H9 (cell line): Measurements from ENCODE around the gene NINL. TPM values are rescaled to one million over a fixed set of nuclear protein-coding genes. Genes with fewer than 3 reads are reported as not detected.
A peak's percentile ranks its signal among the peaks of the same experiment; 100 is the strongest.

Experiments used
- DNase-seq: peaks from one replicate; pipeline ENCODE4 v3.0.0-alpha.2; 2017
- H2AFZ ChIP-seq: one replicate; pipeline ENCODE4 v1.6.1; 2013; ENCODE audit warnings: mild to moderate bottlenecking, low read length, control low read depth, moderate library complexity
- H2AK5ac ChIP-seq: 2 replicates; pipeline ENCODE4 v1.6.1; 2013; ENCODE audit warnings: low read length, control low read depth, mixed read lengths; ENCODE audit not compliant: insufficient read length
- H2BK120ac ChIP-seq: one replicate; pipeline ENCODE4 v1.6.1; 2013; ENCODE audit warnings: low read depth, mild to moderate bottlenecking, low read length, control low read depth, inconsistent platforms; ENCODE audit not compliant: poor library complexity, severe bottlenecking
- H2BK12ac ChIP-seq: 2 replicates; pipeline ENCODE4 v1.6.1; 2013; ENCODE audit warnings: low read length, control low read depth, mixed read lengths, low read depth; ENCODE audit not compliant: insufficient read length
- H2BK15ac ChIP-seq: 2 replicates; pipeline ENCODE4 v1.6.1; 2013; ENCODE audit warnings: low read depth, low read length, control low read depth
- H2BK20ac ChIP-seq: one replicate; pipeline ENCODE4 v1.6.1; 2013; ENCODE audit warnings: low read depth, mild to moderate bottlenecking, low read length, control low read depth, inconsistent platforms; ENCODE audit not compliant: poor library complexity, severe bottlenecking
- H2BK5ac ChIP-seq: 2 replicates; pipeline ENCODE4 v1.6.1; 2013; ENCODE audit warnings: low read length, control low read depth, mixed read lengths; ENCODE audit not compliant: insufficient read length
- H3K14ac ChIP-seq: 2 replicates; pipeline ENCODE4 v1.6.1; 2013; ENCODE audit warnings: low read length, control low read depth; ENCODE audit not compliant: insufficient read depth
- H3K18ac ChIP-seq: 2 replicates; pipeline ENCODE4 v1.6.1; 2013; ENCODE audit warnings: low read depth, mild to moderate bottlenecking, mixed read lengths, low read length, control low read depth; ENCODE audit not compliant: insufficient read length
- H3K23ac ChIP-seq: 2 replicates; pipeline ENCODE4 v1.6.1; 2013; ENCODE audit warnings: low read length, control low read depth, mixed read lengths, low read depth; ENCODE audit not compliant: insufficient read length
- H3K23me2 ChIP-seq: 2 replicates; pipeline ENCODE4 v1.6.1; 2013; ENCODE audit warnings: low read depth, mild to moderate bottlenecking, mixed read lengths, low read length, control low read depth; ENCODE audit not compliant: insufficient read length, poor library complexity, severe bottlenecking
- H3K27ac ChIP-seq: 2 replicates; pipeline ENCODE4 v1.5.1; 2013; ENCODE audit warnings: low read length, control low read depth, mixed read lengths, low read depth; ENCODE audit not compliant: insufficient read length
- H3K27me3 ChIP-seq: 2 replicates; pipeline ENCODE4 v1.6.1; 2013; ENCODE audit warnings: low read length, control low read depth, inconsistent platforms; ENCODE audit not compliant: insufficient read depth
- H3K4ac ChIP-seq: 2 replicates; pipeline ENCODE4 v1.6.1; 2013; ENCODE audit warnings: low read depth, mild to moderate bottlenecking, control low read depth, inconsistent platforms, low read length, moderate library complexity
- H3K4me1 ChIP-seq: 2 replicates; pipeline ENCODE4 v1.6.1; 2013; ENCODE audit warnings: low read length, control low read depth, inconsistent platforms; ENCODE audit not compliant: insufficient read depth
- H3K4me2 ChIP-seq: 2 replicates; pipeline ENCODE4 v1.6.1; 2013; ENCODE audit warnings: low read length, control low read depth, mixed read lengths; ENCODE audit not compliant: insufficient read length, insufficient read depth
- H3K56ac ChIP-seq: 2 replicates; pipeline ENCODE4 v1.6.1; 2013; ENCODE audit warnings: low read depth, mild to moderate bottlenecking, mixed read lengths, low read length, control low read depth; ENCODE audit not compliant: insufficient read length
- H3K79me1 ChIP-seq: 2 replicates; pipeline ENCODE4 v1.6.1; 2013; ENCODE audit warnings: low read depth, mild to moderate bottlenecking, moderate library complexity, low read length, control low read depth, inconsistent platforms; ENCODE audit not compliant: insufficient read depth, poor library complexity, severe bottlenecking
- H3K79me2 ChIP-seq: 2 replicates; pipeline ENCODE4 v1.6.1; 2013; ENCODE audit warnings: low read length, control low read depth, inconsistent platforms; ENCODE audit not compliant: insufficient read depth
- H3K9ac ChIP-seq: 2 replicates; pipeline ENCODE4 v1.6.1; 2013; ENCODE audit warnings: low read length, control low read depth, mixed read lengths; ENCODE audit not compliant: insufficient read length; ENCODE audit errors: extremely low read depth
- H3K9me3 ChIP-seq: one replicate; pipeline ENCODE4 v1.6.1; 2013; ENCODE audit warnings: low read depth, low read length, inconsistent platforms; ENCODE audit not compliant: control insufficient read depth
- H3T11ph ChIP-seq: one replicate; pipeline ENCODE4 v1.6.1; 2013; ENCODE audit warnings: mild to moderate bottlenecking, low read length, control low read depth, inconsistent platforms
- H4K20me1 ChIP-seq: one replicate; pipeline ENCODE4 v1.6.1; 2013; ENCODE audit not compliant: control insufficient read depth, insufficient read length, insufficient read depth
- H4K5ac ChIP-seq: 2 replicates; pipeline ENCODE4 v1.6.1; 2013; ENCODE audit warnings: low read depth, mild to moderate bottlenecking, mixed read lengths, low read length, control low read depth; ENCODE audit not compliant: insufficient read length
- H4K8ac ChIP-seq: replicated peaks from 2 replicates; pipeline ENCODE4 v1.6.1; 2013; ENCODE audit warnings: low read length, control low read depth, mixed read lengths, low read depth; ENCODE audit not compliant: insufficient read length
- H4K91ac ChIP-seq: 2 replicates; pipeline ENCODE4 v1.6.1; 2013; ENCODE audit warnings: low read depth, mild to moderate bottlenecking, moderate library complexity, mixed read lengths, low read length, control low read depth; ENCODE audit not compliant: insufficient read length
- H3K27ac Mint-ChIP-seq, 3 experiments: 2 replicates in 2 of 3; 3 replicates in 1 of 3; pipeline ENCODE4 v1.8.0; 2020 to 2021; ENCODE audit warnings: mixed read lengths in 3 of 3, mild to moderate bottlenecking in 1 of 3, moderate library complexity in 1 of 3
- H3K27me3 Mint-ChIP-seq: 2 replicates; pipeline ENCODE4 v1.8.0; 2021; ENCODE audit warnings: low read depth, mild to moderate bottlenecking, moderate library complexity, mixed read lengths
- H3K36me3 Mint-ChIP-seq, 3 experiments: 2 replicates in 2 of 3; 3 replicates in 1 of 3; pipeline ENCODE4 v1.8.0; 2020 to 2021; ENCODE audit warnings: low read depth in 3 of 3, mixed read lengths in 3 of 3; ENCODE audit not compliant: insufficient read depth in 1 of 3
- H3K4me1 Mint-ChIP-seq, 2 experiments: 2 replicates each; pipeline ENCODE4 v1.8.0; 2020; ENCODE audit warnings: mixed read lengths in 2 of 2
- H3K4me3 Mint-ChIP-seq, 2 experiments: 2 replicates in 1 of 2; 3 replicates in 1 of 2; pipeline ENCODE4 v1.8.0; 2020 to 2021; ENCODE audit warnings: mild to moderate bottlenecking in 2 of 2, mixed read lengths in 2 of 2, moderate library complexity in 1 of 2
- H3K9me3 Mint-ChIP-seq, 2 experiments: 2 replicates in 1 of 2; 3 replicates in 1 of 2; pipeline ENCODE4 v1.8.0; 2020; ENCODE audit warnings: mild to moderate bottlenecking in 2 of 2, mixed read lengths in 2 of 2, moderate library complexity in 1 of 2
- CTCF ChIP-seq: fragments of 200-600 bp; sonication (generic); conservative IDR thresholded peaks from 3 replicates; pipeline ENCODE4 v1.8.0; 2021; ENCODE audit warnings: antibody characterized with exemption, mild to moderate bottlenecking
- WGBS: extraction: QIAGEN DNeasy Blood & Tissue Kit; methylation state at CpG from one replicate; pipeline ENCODE4 v1.1.7; 2013; ENCODE audit warnings: missing lambda C conversion rate, low lambda C conversion rate, mixed read lengths; ENCODE audit not compliant: insufficient read length; ENCODE audit errors: extremely low coverage; 5-methylcytosine and 5-hydroxymethylcytosine counted together
- total RNA-seq: library from RNA; stranded (reverse); gene quantifications from 2 replicates; pipeline ENCODE4 v1.2.1, GENCODE V29; 2021

NINL gene
- total RNA-seq, 1 experiment from 2014 or later, result 34.3 TPM

GRCh38 chr20:25546048-25546447, 39.3 kb downstream of the NINL start:
- no peaks in the 10 kb centered on the region for H4K20me1 ChIP-seq
- Mint-ChIP-seq H3K9me3 (no peaks in the 10 kb centered on the region), H3K27ac (peak overlapping the region; percentile 55 to 82 (median 69); a peak in 5 of 7 replicates), H3K36me3 (peaks cover 3 to 6% (median 5%) of the 10 kb centered on the region in 3 experiments; a peak in 4 of 7 replicates), H3K4me1 (peaks cover 61 to 71% of the 10 kb centered on the region in 2 experiments), H3K27me3 (no peaks in the 10 kb centered on the region), H3K4me3 (no peak overlapping the region)
- no CpG with 5 or more reads among the region's 4 CpGs for WGBS
- H3K23ac ChIP-seq, result no peak overlapping the region
- H3K4me1 ChIP-seq, result peaks cover 10% of the 10 kb centered on the region
- H2AK5ac ChIP-seq, result no peak overlapping the region
- no peak overlapping the region for H3K9ac ChIP-seq
- no peak for TF ChIP-seq CTCF
- no peak overlapping the region for H2AFZ ChIP-seq
- no peak overlapping the region for H4K8ac ChIP-seq
- H2BK5ac ChIP-seq, result no peak overlapping the region
- no peak overlapping the region for H3T11ph ChIP-seq
- H3K56ac ChIP-seq, result no peak overlapping the region
- H2BK120ac ChIP-seq, result no peak overlapping the region
- no peak overlapping the region for H4K91ac ChIP-seq
- peaks cover 12% of the 10 kb centered on the region for H3K79me1 ChIP-seq
- no peak overlapping the region for H2BK15ac ChIP-seq
- no peak overlapping the region for H4K5ac ChIP-seq
- H3K9me3 ChIP-seq, result no peaks in the 10 kb centered on the region
- no peak overlapping the region for H2BK20ac ChIP-seq
- H3K18ac ChIP-seq, result no peak overlapping the region
- no peak overlapping the region for H2BK12ac ChIP-seq
- no peak overlapping the region for H3K4me2 ChIP-seq
- H3K27ac ChIP-seq, result no peak overlapping the region
- no peak for DNase-seq
- H3K4ac ChIP-seq, result no peak overlapping the region
- peaks cover 1% of the 10 kb centered on the region; the same call in 1 of the 2 replicates for H3K79me2 ChIP-seq
- no peaks in the 10 kb centered on the region for H3K23me2 ChIP-seq
- H3K27me3 ChIP-seq, result no peaks in the 10 kb centered on the region
- H3K14ac ChIP-seq, result no peak overlapping the region
